ENCODE results near the gene PPARA.

DNA sequence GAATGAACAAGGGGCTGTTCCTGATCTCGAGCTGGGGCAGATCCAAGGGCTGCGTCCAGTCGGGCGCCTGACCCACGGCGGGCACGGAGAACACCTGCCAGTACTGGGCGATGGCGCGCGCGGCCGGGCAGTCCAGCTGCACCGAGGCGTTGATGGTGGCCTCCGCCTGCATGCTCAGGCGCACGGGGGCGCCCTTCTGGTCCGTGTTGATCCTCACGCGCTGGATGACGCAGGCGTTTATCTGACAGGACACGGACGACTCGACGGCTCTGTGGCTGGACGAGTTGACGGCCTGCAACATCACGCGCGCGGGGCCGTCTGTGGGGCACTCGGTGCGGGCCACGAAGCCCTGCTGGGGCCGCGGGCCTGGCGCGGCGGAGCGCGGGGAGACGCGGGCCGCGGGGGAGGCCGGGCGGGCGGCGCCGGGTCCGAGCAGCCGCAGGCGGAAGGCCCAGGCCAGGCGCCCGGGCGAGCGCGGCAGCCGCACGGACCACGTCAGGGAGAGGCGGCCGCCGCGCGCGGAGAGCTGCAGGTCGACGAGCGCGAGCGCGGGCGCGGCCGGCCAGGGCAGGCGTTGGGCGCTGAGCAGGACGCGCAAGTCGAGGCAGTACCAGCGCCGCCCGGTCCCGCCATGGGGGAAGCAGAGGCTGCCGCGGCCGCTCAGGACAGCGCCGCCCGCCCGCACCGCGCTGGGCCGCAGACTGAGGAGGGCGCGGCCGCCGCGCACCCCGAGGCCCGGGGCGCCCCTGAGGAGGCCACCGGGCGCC, 112.3 kb downstream of the PPARA start:
- TF ChIP-seq GATA2 (IDR thresholded peaks at IDR 0.05; ENCODE audit: low read depth, low read length) (no peak), GATA3 (IDR thresholded peaks at IDR 0.05; ENCODE audit: low read depth, low read length) (no peak)

All from SH-SY5Y (cell line).